Mesenchymal stem cell (in vitro differentiated cells and primary cell): ENCODE measurements around the gene OIT3.
"Not testable (repeated sequence)": the region's sequence is repeated elsewhere in the genome, so short reads cannot be mapped to it uniquely, and the experiment has no call there.

Experiments
- DNase-seq: peaks from one replicate; pipeline ENCODE4 v3.0.0-alpha.2; 2013
- H2AFZ ChIP-seq: one replicate; pipeline ENCODE4 v1.6.1; 2013; ENCODE audit warnings: low read depth, mild to moderate bottlenecking, control low read depth, inconsistent platforms, low read length, moderate library complexity
- H2AK5ac ChIP-seq: 2 replicates; pipeline ENCODE4 v1.6.1; 2013; ENCODE audit warnings: low read length, moderate library complexity, mild to moderate bottlenecking, inconsistent platforms; ENCODE audit not compliant: severe bottlenecking
- H2BK120ac ChIP-seq: one replicate; pipeline ENCODE4 v1.6.1; 2013; ENCODE audit warnings: low read depth, mild to moderate bottlenecking, inconsistent platforms, low read length, moderate library complexity
- H2BK12ac ChIP-seq, 2 experiments: one replicate each; pipeline ENCODE4 v1.6.1; 2013; ENCODE audit warnings: inconsistent platforms in 2 of 2, low read length in 2 of 2, mild to moderate bottlenecking in 2 of 2, moderate library complexity in 2 of 2, control low read depth in 1 of 2
- H2BK15ac ChIP-seq: one replicate; pipeline ENCODE4 v1.6.1; 2013; ENCODE audit warnings: mild to moderate bottlenecking, low read depth, inconsistent platforms; ENCODE audit not compliant: poor library complexity, severe bottlenecking
- H2BK5ac ChIP-seq: 2 replicates; pipeline ENCODE4 v1.6.1; 2013; ENCODE audit warnings: low read depth, mild to moderate bottlenecking, low read length, control low read depth, inconsistent platforms; ENCODE audit not compliant: poor library complexity, severe bottlenecking
- H3K14ac ChIP-seq, 2 experiments: one replicate each; pipeline ENCODE4 v1.6.1; 2013; ENCODE audit warnings: inconsistent platforms in 2 of 2, low read length in 2 of 2, control low read depth in 1 of 2, mild to moderate bottlenecking in 1 of 2, moderate library complexity in 1 of 2
- H3K18ac ChIP-seq, 2 experiments: one replicate each; pipeline ENCODE4 v1.6.1; 2013; ENCODE audit warnings: inconsistent platforms in 2 of 2, low read length in 2 of 2, control low read depth in 1 of 2, low read depth in 1 of 2, mild to moderate bottlenecking in 1 of 2
- H3K23ac ChIP-seq, 2 experiments: one replicate each; pipeline ENCODE4 v1.6.1; 2013; ENCODE audit warnings: inconsistent platforms in 2 of 2, low read length in 2 of 2, mild to moderate bottlenecking in 2 of 2, moderate library complexity in 2 of 2, control low read depth in 1 of 2
- H3K27ac ChIP-seq: 2 replicates; pipeline ENCODE4 v1.5.1; 2013; ENCODE audit warnings: mild to moderate bottlenecking, moderate library complexity, low read length, control low read depth, inconsistent platforms; ENCODE audit not compliant: poor library complexity, severe bottlenecking
- H3K27me3 ChIP-seq, 2 experiments: 2 replicates each; pipeline versions ENCODE4 v1.6.1 to v1.7.0; 2013; ENCODE audit warnings: low read length in 2 of 2, mild to moderate bottlenecking in 2 of 2, moderate library complexity in 2 of 2, control low read depth in 1 of 2, inconsistent platforms in 1 of 2; ENCODE audit not compliant: control insufficient read depth in 1 of 2, insufficient read depth in 1 of 2
- H3K36me3 ChIP-seq, 2 experiments: 2 replicates each; pipeline versions ENCODE4 v1.6.1 to v1.7.0; 2013; ENCODE audit warnings: low read length in 2 of 2, control low read depth in 1 of 2, inconsistent platforms in 1 of 2, low read depth in 1 of 2, mild to moderate bottlenecking in 1 of 2; ENCODE audit not compliant: insufficient read depth in 2 of 2, control insufficient read depth in 1 of 2
- H3K4ac ChIP-seq, 2 experiments: one replicate each; pipeline ENCODE4 v1.6.1; 2013; ENCODE audit warnings: inconsistent platforms in 2 of 2, low read length in 2 of 2, mild to moderate bottlenecking in 2 of 2, moderate library complexity in 2 of 2, control low read depth in 1 of 2, low read depth in 1 of 2
- H3K4me1 ChIP-seq: 2 replicates; pipeline ENCODE4 v1.6.1; 2013; ENCODE audit warnings: low read depth, low read length, control low read depth; ENCODE audit not compliant: control insufficient read depth, insufficient read depth
- H3K4me2 ChIP-seq: 2 replicates; pipeline ENCODE4 v1.6.1; 2013; ENCODE audit warnings: low read length, mild to moderate bottlenecking, inconsistent platforms; ENCODE audit not compliant: poor library complexity, severe bottlenecking
- H3K4me3 ChIP-seq, 2 experiments: 2 replicates each; pipeline versions ENCODE4 v1.5.1 to v1.7.0; 2013; ENCODE audit warnings: low read length in 2 of 2, mild to moderate bottlenecking in 2 of 2, control low read depth in 1 of 2, low read depth in 1 of 2; ENCODE audit not compliant: insufficient read depth in 1 of 2
- H3K79me1 ChIP-seq: replicated peaks from 2 replicates; pipeline ENCODE4 v1.6.1; 2013; ENCODE audit warnings: mild to moderate bottlenecking, control low read depth, low read length, inconsistent platforms; ENCODE audit not compliant: poor library complexity, severe bottlenecking
- H3K9ac ChIP-seq: 2 replicates; pipeline ENCODE4 v1.7.0; 2013; ENCODE audit warnings: mild to moderate bottlenecking, low read length, moderate library complexity
- H3K9me3 ChIP-seq: 2 replicates; pipeline ENCODE4 v1.7.0; 2013; ENCODE audit warnings: mild to moderate bottlenecking, low read length; ENCODE audit not compliant: control insufficient read depth
- H4K8ac ChIP-seq: one replicate; pipeline ENCODE4 v1.6.1; 2013; ENCODE audit warnings: inconsistent platforms, mild to moderate bottlenecking, low read length, moderate library complexity
- H4K91ac ChIP-seq: one replicate; pipeline ENCODE4 v1.6.1; 2013; ENCODE audit warnings: mild to moderate bottlenecking, low read length, inconsistent platforms
- WGBS: methylation state at CpG from one replicate; pipeline ENCODE4 v1.1.7; 2013; ENCODE audit warnings: mixed read lengths; 5-methylcytosine and 5-hydroxymethylcytosine counted together

Gene OIT3

GRCh38 chr10:72912736-72913135 lies 19.2 kb downstream of the OIT3 start:
- H3K4me1 ChIP-seq: no peaks in the 10 kb centered on the region
- H4K91ac ChIP-seq: no peak overlapping the region
- no peak overlapping the region for H2AFZ ChIP-seq
- no peak overlapping the region for H3K14ac ChIP-seq
- H3K9ac ChIP-seq: no peak overlapping the region
- H3K79me1 ChIP-seq: no peaks in the 10 kb centered on the region
- no peak overlapping the region for H2BK5ac ChIP-seq
- H3K23ac ChIP-seq: no peak overlapping the region
- no peaks in the 10 kb centered on the region for H3K9me3 ChIP-seq
- H2AK5ac ChIP-seq: no peak overlapping the region
- H3K27ac ChIP-seq: no peak overlapping the region
- H4K8ac ChIP-seq: no peak overlapping the region
- H3K27me3 ChIP-seq: no peaks in the 10 kb centered on the region
- H3K4ac ChIP-seq: no peak overlapping the region
- H3K18ac ChIP-seq: no peak overlapping the region
- 68% methylated on average over 2 of the region's 4 CpGs for WGBS
- no peaks in the 10 kb centered on the region for H3K36me3 ChIP-seq
- H2BK12ac ChIP-seq: no peak overlapping the region
- H3K4me3 ChIP-seq: no peak overlapping the region
- no peak for DNase-seq
- H2BK15ac ChIP-seq: no peak overlapping the region
- H3K4me2 ChIP-seq: no peak overlapping the region
- no peak overlapping the region for H2BK120ac ChIP-seq

GRCh38 chr10:72913287-72913686 lies 19.7 kb downstream of the OIT3 start:
- Histone ChIP-seq H3K9me3 (no peaks in the 10 kb centered on the region), H2BK12ac (no peak overlapping the region), H3K36me3 (no peaks in the 10 kb centered on the region), H2AFZ (no peak overlapping the region), H3K4me2 (no peak overlapping the region), H4K91ac (no peak overlapping the region), H2BK120ac (no peak overlapping the region), H2BK5ac (no peak overlapping the region), H3K9ac (no peak overlapping the region), H3K14ac (no peak overlapping the region), H3K27me3 (no peaks in the 10 kb centered on the region), H3K18ac (no peak overlapping the region), H2BK15ac (no peak overlapping the region), H3K79me1 (no peaks in the 10 kb centered on the region), H3K23ac (no peak overlapping the region), H3K27ac (no peak overlapping the region), H3K4me1 (no peaks in the 10 kb centered on the region), H2AK5ac (no peak overlapping the region), H3K4me3 (no peak overlapping the region), H3K4ac (no peak overlapping the region), H4K8ac (no peak overlapping the region)
- no peak for DNase-seq
- WGBS: 89% methylated on average over 7 of the region's 7 CpGs

- H4K91ac ChIP-seq, H2BK120ac ChIP-seq, H3K27me3 ChIP-seq, H2AK5ac ChIP-seq, H3K18ac ChIP-seq, H2BK5ac ChIP-seq, DNase-seq, H4K8ac ChIP-seq, H3K14ac ChIP-seq, H3K4me1 ChIP-seq, H2AFZ ChIP-seq, H3K36me3 ChIP-seq, H3K4ac ChIP-seq, H2BK12ac ChIP-seq, H3K27ac ChIP-seq, H3K4me3 ChIP-seq, H3K9ac ChIP-seq, H3K23ac ChIP-seq, H2BK15ac ChIP-seq, H3K4me2 ChIP-seq, H3K79me1 ChIP-seq: not testable (repeated sequence)
- WGBS: 69% methylated on average over 3 of the region's 3 CpGs
- peaks cover 30% of the 10 kb centered on the region for H3K9me3 ChIP-seq
Observed at GRCh38 chr10:72917201-72917600, 23.7 kb downstream of the OIT3 start.

GRCh38 chr10:72917803-72918332 lies 24.3 kb downstream of the OIT3 start:
- WGBS: 85% methylated on average over 2 of the region's 2 CpGs
- H3K9ac ChIP-seq, H3K27me3 ChIP-seq, H3K4me2 ChIP-seq, H4K8ac ChIP-seq, H3K4me3 ChIP-seq, H2BK5ac ChIP-seq, H3K4me1 ChIP-seq, H2AK5ac ChIP-seq, H4K91ac ChIP-seq, DNase-seq, H2BK12ac ChIP-seq, H3K18ac ChIP-seq, H3K14ac ChIP-seq, H2BK15ac ChIP-seq, H2BK120ac ChIP-seq, H3K27ac ChIP-seq, H3K4ac ChIP-seq, H2AFZ ChIP-seq, H3K79me1 ChIP-seq, H3K23ac ChIP-seq, H3K36me3 ChIP-seq: not testable (repeated sequence)
- H3K9me3 ChIP-seq: peaks cover 33% of the 10 kb centered on the region
